GM21619 (cell line): ENCODE results near the gene FOXP1.

Experiments used
- ATAC-seq: cut with Tn5 transposase; IDR thresholded peaks from one replicate; pipeline ENCODE4 v1.9.1; 2021; ENCODE audit not compliant: unreplicated experiment

The FOXP1 gene

GRCh38 chr3:70970952-70971351, 612.6 kb downstream of the FOXP1 start:
- no peak for ATAC-seq

DNA sequence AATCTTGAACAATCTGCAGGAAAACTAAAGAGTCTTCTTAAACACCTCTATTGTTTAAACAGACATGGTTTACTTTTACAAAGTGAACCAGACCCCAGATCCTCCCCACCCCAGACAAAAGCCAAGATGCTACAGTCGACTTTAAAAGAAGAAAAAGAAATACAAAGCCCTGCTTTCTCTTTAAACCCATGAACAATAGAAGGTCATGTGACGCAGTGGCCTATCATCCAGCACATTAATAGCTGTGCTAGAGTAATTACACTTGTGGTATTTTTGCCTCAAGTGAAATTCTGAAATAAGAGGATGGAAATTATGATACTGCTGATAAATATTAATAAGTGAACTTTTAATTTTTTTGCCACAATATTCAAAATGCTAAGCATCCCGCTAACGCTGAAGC, 613.4 kb downstream of the FOXP1 start:
- no peak for ATAC-seq

- ATAC-seq: no peak
These were observed 619.9 kb downstream of the FOXP1 start for GRCh38 chr3:70963431-70964275.

GRCh38 chr3:70959506-70960291, 623.8 kb downstream of the FOXP1 start:
- ATAC-seq: no peak

GRCh38 chr3:70952033-70952747, 631.3 kb downstream of the FOXP1 start:
- ATAC-seq: no peak

GRCh38 chr3:70951316-70951715, 632.2 kb downstream of the FOXP1 start:
- ATAC-seq: no peak

- no peak for ATAC-seq
These were observed 635.9 kb downstream of the FOXP1 start for GRCh38 chr3:70947579-70947978.

DNA sequence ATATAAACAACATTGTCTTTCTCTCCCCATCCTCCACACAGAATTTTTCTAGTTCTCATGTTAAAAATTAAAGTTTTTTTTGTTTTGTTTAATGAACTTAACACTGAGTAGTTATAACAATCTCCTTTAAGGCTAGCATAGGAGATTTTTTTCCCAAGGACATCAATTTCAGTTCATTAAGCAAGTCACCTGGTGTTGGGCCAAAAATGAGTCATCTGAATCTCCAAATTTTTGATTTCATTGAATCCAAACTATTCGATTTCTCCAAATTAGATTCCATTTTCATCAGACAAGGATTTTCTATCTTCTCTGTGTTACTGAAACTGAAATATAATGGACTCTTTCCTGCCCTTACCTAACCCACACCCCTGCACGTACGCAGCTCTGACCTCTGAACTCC, 639.6 kb downstream of the FOXP1 start:
- no peak for ATAC-seq

GRCh38 chr3:70933105-70933810, 650.3 kb downstream of the FOXP1 start:
- ATAC-seq: no peak

DNA sequence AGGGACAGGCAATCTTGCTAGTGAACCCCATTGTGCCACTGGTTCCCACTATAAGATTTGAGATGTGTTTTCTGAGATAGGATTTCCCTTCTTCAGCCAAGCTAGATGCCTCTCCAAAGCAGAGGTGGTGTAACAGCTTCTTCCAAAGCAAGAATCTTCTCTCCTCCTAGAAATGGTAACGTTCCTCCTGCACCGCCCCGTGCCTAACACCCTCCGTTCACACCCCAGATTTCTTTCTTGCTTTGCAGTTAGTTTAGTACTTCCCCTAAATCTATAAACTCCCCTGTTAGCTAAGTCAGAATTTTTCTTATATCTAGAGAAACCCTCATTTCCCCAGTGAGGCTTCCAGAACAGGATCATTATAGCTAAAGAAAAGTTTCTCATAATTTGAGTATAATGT, 653.5 kb downstream of the FOXP1 start:
- no peak for ATAC-seq

GRCh38 chr3:70927239-70927638, 656.3 kb downstream of the FOXP1 start:
- no peak for ATAC-seq

GRCh38 chr3:70926835-70927234, 656.7 kb downstream of the FOXP1 start:
- no peak for ATAC-seq

DNA sequence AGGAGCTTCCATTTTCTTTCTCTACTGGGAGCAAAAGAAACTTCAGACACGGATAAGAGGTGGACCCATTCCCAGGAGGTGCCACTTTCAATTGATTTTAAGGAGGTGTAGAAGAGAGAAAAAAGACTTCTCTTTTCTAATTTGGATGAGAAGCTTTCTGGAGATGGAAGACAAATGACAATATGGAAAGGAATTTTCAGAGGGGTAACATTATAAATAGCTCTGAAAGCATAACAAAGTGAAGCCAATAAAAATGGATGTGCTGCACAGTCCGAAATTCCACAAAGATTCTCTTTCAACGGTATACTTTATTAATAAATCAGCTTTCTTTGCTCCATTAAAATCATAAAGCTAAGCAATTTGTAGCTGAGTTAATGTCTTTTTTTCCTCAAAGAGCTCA, 663.9 kb downstream of the FOXP1 start:
- ATAC-seq: no peak

DNA sequence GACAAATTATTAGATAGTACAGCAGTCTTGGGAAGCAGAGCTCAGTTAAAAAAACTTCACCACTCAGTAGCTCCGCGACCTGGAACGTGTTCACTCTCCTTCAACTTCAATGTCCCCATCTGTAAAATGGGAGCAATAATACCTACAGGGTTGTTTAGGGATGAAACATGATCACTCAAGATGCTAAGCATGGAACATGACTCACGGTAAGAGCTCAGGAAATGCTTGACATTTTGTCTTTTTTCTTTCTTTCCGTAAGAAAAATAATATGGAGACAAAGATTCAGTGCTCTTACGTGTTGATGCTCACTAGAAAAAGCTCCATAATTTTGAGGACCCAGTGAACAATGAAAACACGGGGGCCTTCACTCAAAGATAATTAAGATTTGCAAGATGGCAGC, 664.4 kb downstream of the FOXP1 start:
- ATAC-seq: no peak

- no peak for ATAC-seq
These were observed 667.0 kb downstream of the FOXP1 start for GRCh38 chr3:70916375-70917055.

DNA sequence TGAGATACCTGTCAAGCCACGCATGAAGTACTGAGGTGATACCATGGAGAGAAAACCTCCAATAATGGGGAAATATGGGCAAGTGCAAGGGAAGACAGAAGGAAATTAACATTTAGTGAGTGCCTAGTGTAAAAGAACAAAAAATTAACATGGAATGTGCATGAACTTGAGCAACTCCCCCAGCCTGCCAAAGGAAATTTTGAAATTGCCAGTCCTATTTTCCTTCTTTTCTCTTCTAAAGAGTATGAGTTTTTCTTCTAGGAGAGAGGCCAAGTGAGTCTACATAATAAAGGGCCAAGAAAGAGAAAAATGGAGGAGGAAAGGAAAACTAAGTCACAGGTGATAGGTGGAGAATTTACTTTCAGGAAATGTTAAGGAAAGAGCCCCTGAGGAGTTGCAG, 668.7 kb downstream of the FOXP1 start:
- no peak for ATAC-seq

DNA sequence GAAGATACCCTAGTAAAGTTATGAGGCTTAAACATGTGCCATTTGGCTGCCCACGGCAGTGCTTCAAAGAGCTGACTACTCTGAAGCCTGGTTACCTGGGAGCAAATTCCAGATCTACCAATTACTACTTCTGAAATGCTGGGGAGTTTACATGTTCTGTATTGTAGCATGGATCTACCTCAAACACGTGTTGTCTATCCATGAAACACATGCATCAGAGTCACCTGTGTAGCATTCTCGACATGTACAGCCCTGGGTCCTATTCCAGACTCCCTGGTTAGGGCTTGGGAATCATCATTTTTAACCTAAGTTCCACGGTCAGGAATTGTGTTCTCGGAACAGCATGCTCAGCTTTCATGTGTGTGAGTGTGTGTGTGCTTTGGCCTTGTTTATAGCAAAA, 671.8 kb downstream of the FOXP1 start:
- no peak for ATAC-seq

DNA sequence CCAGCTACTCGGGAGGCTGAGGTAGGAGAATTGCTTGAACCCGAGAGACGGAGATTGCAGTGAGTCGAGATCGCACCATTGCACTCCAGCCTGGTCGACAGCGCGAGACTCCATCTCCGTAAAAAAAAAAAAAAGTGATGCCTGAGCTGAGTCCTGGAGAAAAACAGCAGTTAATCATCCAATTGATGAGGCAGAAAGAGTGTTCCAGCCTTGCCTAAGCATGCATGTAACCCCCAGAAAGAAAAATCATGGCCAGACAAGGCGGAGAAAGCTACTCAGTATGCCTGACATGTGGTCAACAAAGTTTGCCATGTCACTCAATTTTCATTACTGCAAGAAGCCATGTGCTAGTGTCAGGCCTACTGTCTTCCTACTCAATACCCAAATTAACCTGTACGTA, 678.0 kb downstream of the FOXP1 start:
- no peak for ATAC-seq
